GM23248 (cell line): ENCODE data around the gene CPA5. TPM values are rescaled to one million over a fixed set of nuclear protein-coding genes. Genes with fewer than 3 reads are reported as not detected.

Experiments
- DNase-seq: peaks from one replicate; pipeline ENCODE4 v3.0.0-alpha.2; 2015
- H2AFZ ChIP-seq: fragments of 200-600 bp; sonication (generic); 2 replicates; pipeline ENCODE4 v1.6.1; 2016; ENCODE audit warnings: antibody characterized with exemption
- H3F3A ChIP-seq: fragments of 200-600 bp; sonication (generic); 2 replicates; pipeline ENCODE4 v1.6.1; 2016; ENCODE audit warnings: mild to moderate bottlenecking, antibody characterized with exemption, mixed run types; ENCODE audit not compliant: insufficient read depth
- H3K27ac ChIP-seq: fragments of 200-600 bp; sonication (generic); 2 replicates; pipeline ENCODE4 v1.5.1; 2016; ENCODE audit warnings: mild to moderate bottlenecking
- H3K27me3 ChIP-seq: fragments of 200-600 bp; sonication (generic); replicated peaks from 2 replicates; pipeline ENCODE4 v1.6.1; 2016; ENCODE audit warnings: mild to moderate bottlenecking; ENCODE audit not compliant: insufficient read depth
- H3K36me3 ChIP-seq: fragments of 200-600 bp; sonication (generic); 2 replicates; pipeline ENCODE4 v1.6.1; 2016; ENCODE audit warnings: low read depth, mild to moderate bottlenecking
- H3K4me1 ChIP-seq: fragments of 200-600 bp; sonication (generic); 2 replicates; pipeline ENCODE4 v1.6.1; 2016; ENCODE audit warnings: mild to moderate bottlenecking; ENCODE audit not compliant: insufficient read depth
- H3K4me2 ChIP-seq: fragments of 200-600 bp; sonication (generic); one replicate; pipeline ENCODE4 v1.6.1; 2016; ENCODE audit warnings: mild to moderate bottlenecking; ENCODE audit not compliant: unreplicated experiment
- H3K4me3 ChIP-seq: fragments of 200-600 bp; sonication (generic); 2 replicates; pipeline ENCODE4 v1.5.1; 2016; ENCODE audit warnings: mild to moderate bottlenecking
- H3K79me2 ChIP-seq: fragments of 200-600 bp; sonication (generic); 2 replicates; pipeline ENCODE4 v1.6.1; 2016; ENCODE audit warnings: mild to moderate bottlenecking; ENCODE audit not compliant: insufficient read depth
- H3K9ac ChIP-seq: fragments of 200-600 bp; sonication (generic); 2 replicates; pipeline ENCODE4 v1.6.1; 2016; ENCODE audit warnings: mild to moderate bottlenecking
- H3K9me2 ChIP-seq: fragments of 200-600 bp; sonication (generic); 2 replicates; pipeline ENCODE4 v1.6.1; 2016; ENCODE audit warnings: mixed run types, mild to moderate bottlenecking, moderate library complexity; ENCODE audit not compliant: insufficient read depth
- H3K9me3 ChIP-seq: fragments of 200-600 bp; sonication (generic); one replicate; pipeline ENCODE4 v1.6.1; 2017; ENCODE audit warnings: low read depth
- H4K20me1 ChIP-seq: fragments of 200-600 bp; sonication (generic); 2 replicates; pipeline ENCODE4 v1.6.0; 2016; ENCODE audit not compliant: insufficient read depth
- EZH2 ChIP-seq: fragments of 200-600 bp; sonication (generic); IDR thresholded peaks from 2 replicates; pipeline ENCODE4 v1.6.1; 2018; ENCODE audit warnings: antibody characterized with exemption, mild to moderate bottlenecking; ENCODE audit not compliant: insufficient read depth, poor library complexity, severe bottlenecking
- EZH2phosphoT487 ChIP-seq: fragments of 200-600 bp; sonication (generic); IDR thresholded peaks from 2 replicates; pipeline ENCODE4 v1.6.1; 2018; ENCODE audit warnings: antibody characterized with exemption, moderate library complexity, mild to moderate bottlenecking, low read depth; ENCODE audit not compliant: insufficient read depth
- WGBS, 2 experiments: methylation state at CpG; one replicate each; pipeline ENCODE4 v1.1.6; 2015 to 2017; ENCODE audit warnings: low lambda C conversion rate in 2 of 2, low coverage in 1 of 2; ENCODE audit errors: missing lambda C conversion rate in 2 of 2; 5-methylcytosine and 5-hydroxymethylcytosine counted together
- in situ Hi-C: fragments of 300-500 bp; cut with MboI; formaldehyde crosslinking; loops from 2 replicates; pipeline ENCODE4 v1.15.0; 2020
- polyA plus RNA-seq: library from polyadenylated mRNA; unstranded; fragments of >200 nt; fragmentation: Nextera tagmentation; extraction: Ambion mirVana; gene quantifications from 2 replicates; pipeline ENCODE4 v1.2.1, GENCODE V29; 2016
- total RNA-seq: library from RNA; depleted of rRNA; stranded (reverse); fragments of >200 nt; shearing (Covaris generic); gene quantifications from 2 replicates; pipeline ENCODE4 v1.2.3, GENCODE V29; 2014

The CPA5 gene
- total and polyA plus RNA-seq, 2 experiments from 2014 or later: 0.23 TPM; not detected in 1

DNA sequence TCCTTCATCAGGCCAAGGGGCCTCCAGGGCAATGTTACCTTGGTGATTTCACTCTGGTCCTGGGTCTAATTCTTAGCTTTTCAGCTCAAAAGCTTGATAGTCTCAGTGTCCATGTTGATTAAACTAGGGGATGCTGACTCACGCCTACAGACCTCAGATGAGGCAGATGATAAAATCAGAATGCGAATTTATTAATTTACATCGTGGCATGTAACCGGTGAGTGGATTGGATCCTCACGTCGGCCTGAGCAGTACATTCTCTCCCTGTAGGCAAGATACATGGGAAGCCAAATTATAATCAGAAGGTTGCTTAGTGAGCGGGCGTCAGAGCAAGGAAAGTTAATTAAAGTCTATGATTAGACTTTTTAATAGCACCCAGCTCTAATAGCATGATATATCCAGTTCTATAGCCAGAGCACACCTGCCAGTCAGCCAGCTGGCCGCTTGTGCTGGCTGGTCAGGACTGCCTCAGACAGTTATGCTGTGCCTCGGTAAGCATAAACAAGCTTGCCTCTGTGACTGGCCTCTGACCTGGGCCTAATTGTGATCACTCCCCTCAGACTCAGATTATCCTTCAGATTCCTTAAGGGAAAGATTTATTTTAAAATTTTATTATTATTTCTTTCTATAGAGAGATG is 20.2 kb upstream of the CPA5 start:
- no peaks in the 10 kb centered on the region for H3K9me3 ChIP-seq
- no peaks in the 10 kb centered on the region for H3K4me1 ChIP-seq
- no peaks in the 10 kb centered on the region for H3K36me3 ChIP-seq
- no peak overlapping the region for H3K27ac ChIP-seq
- no peaks in the 10 kb centered on the region for H4K20me1 ChIP-seq
- in situ Hi-C loops: no loop called here
- H3K9ac ChIP-seq: no peak overlapping the region
- no peak for DNase-seq
- H3K4me3 ChIP-seq: no peak overlapping the region
- no peak overlapping the region for H3K4me2 ChIP-seq
- 92 to 94% methylated on average over 10 of the region's 10 CpGs for WGBS, 2 experiments
- no peaks in the 10 kb centered on the region for H3F3A ChIP-seq
- TF ChIP-seq EZH2phosphoT487 (no peak), EZH2 (no peak)
- H2AFZ ChIP-seq: no peak overlapping the region
- no peaks in the 10 kb centered on the region for H3K9me2 ChIP-seq
- no peaks in the 10 kb centered on the region for H3K27me3 ChIP-seq
- H3K79me2 ChIP-seq: no peaks in the 10 kb centered on the region

DNA sequence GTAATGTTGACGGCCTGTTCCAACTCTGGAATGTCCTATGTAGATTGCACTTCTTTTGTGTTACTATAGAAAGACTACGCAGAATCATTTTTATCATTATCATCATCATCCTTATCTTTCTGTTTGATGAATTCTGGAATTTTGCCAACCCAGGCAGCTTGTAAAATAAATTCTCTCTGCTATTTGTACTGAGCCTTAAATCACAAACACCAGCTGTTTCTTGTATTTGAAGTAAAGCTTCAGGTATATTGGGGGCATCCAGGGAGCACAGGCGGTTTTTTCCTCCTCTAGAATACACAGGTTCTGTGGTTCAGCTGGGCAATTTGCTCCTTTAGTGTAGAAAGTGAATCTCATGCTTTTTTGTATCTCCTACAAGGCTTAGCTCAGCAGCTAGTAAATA is 14.9 kb upstream of the CPA5 start:
- TF ChIP-seq EZH2 (no peak), EZH2phosphoT487 (no peak)
- H3K9me3 ChIP-seq: no peaks in the 10 kb centered on the region
- H3K9ac ChIP-seq: no peak overlapping the region
- no peaks in the 10 kb centered on the region for H3K27me3 ChIP-seq
- in situ Hi-C loops: no loop called here
- H3K36me3 ChIP-seq: no peaks in the 10 kb centered on the region
- no peaks in the 10 kb centered on the region for H3F3A ChIP-seq
- H3K4me3 ChIP-seq: no peak overlapping the region
- no peak overlapping the region for H3K27ac ChIP-seq
- no peak overlapping the region for H3K4me2 ChIP-seq
- no peak for DNase-seq
- H3K4me1 ChIP-seq: no peaks in the 10 kb centered on the region; the same call in 1 of the 2 replicates
- H3K9me2 ChIP-seq: no peaks in the 10 kb centered on the region
- no peak overlapping the region for H2AFZ ChIP-seq
- H3K79me2 ChIP-seq: no peaks in the 10 kb centered on the region
- no peaks in the 10 kb centered on the region for H4K20me1 ChIP-seq
- WGBS, 2 experiments: 91 to 96% methylated on average over 3 of the region's 3 CpGs

DNA sequence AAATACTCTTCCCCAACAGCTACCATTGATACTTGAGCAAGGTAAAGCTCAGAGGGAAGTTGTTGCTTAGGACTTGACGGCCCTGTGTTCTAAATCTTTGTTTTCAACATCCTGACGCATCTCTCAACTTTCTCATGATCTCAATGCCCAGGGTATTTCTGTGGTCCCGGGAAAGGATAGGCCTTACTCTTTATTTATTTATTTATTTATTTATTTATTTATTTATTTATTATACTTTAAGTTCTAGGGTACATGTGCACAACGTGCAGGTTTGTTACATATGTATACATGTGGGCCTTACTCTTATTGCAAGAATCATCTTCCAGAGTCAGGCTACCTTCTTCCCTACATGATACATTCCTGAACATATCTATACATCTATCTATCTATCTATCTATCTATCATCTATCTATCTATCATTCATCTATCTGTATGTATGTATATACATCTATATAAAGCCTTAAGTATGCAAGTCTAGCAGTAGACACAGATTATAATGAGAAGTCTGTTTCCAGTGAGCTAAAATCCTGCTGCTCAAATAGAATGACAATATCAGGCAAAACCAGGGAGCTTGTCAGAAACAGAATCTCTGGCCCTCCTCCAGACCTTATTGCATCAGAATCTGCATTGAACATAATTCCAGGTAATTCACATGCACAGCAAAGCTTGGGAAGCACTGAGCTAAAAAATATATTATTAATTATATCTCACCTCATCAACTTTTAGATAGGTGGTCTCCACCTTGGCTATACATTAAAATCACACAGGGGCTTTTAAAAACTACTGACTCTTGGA is 12.2 kb upstream of the CPA5 start:
- Histone ChIP-seq H3K4me2 (no peak overlapping the region), H2AFZ (no peak overlapping the region), H3K36me3 (no peaks in the 10 kb centered on the region), H3K9ac (no peak overlapping the region), H3K9me3 (no peaks in the 10 kb centered on the region), H3K27ac (no peak overlapping the region), H3K79me2 (no peaks in the 10 kb centered on the region), H4K20me1 (no peaks in the 10 kb centered on the region), H3K9me2 (no peaks in the 10 kb centered on the region), H3F3A (no peaks in the 10 kb centered on the region), H3K4me3 (no peak overlapping the region), H3K27me3 (no peaks in the 10 kb centered on the region), H3K4me1 (no peaks in the 10 kb centered on the region; the same call in 1 of the 2 replicates)
- TF ChIP-seq EZH2 (no peak), EZH2phosphoT487 (no peak)
- WGBS, 2 experiments: 84 to 85% methylated on average over 4 of the region's 4 CpGs
- DNase-seq: no peak
- in situ Hi-C loops: no loop called here

DNA sequence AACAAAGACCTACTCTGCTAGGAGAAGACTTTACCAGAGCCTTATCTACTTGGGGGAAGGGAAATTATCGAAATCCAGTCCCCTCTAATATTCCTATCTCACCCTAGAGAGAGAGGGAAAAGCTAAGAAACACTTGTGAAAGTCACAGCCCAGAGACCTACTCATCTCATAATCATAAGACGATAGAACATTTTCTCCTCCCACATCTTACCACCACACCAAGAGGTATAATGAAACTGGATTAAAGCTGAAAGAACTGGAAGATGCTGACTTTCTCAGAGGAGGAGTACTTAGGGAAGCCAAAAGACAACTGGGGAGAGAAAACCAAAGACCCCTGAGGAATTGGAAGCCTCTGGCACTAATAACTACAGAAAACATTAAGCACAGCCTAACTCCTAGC is 10.8 kb upstream of the CPA5 start:
- 73 to 76% methylated on average over 2 of the region's 2 CpGs for WGBS, 2 experiments
- no peaks in the 10 kb centered on the region for H4K20me1 ChIP-seq
- H3K36me3 ChIP-seq: no peaks in the 10 kb centered on the region
- H3K9me3 ChIP-seq: no peaks in the 10 kb centered on the region
- no peaks in the 10 kb centered on the region for H3K9me2 ChIP-seq
- H3K79me2 ChIP-seq: no peaks in the 10 kb centered on the region
- H3K9ac ChIP-seq: no peak overlapping the region
- H3K4me3 ChIP-seq: no peak overlapping the region
- H3K4me1 ChIP-seq: no peaks in the 10 kb centered on the region; the same call in 1 of the 2 replicates
- no peak overlapping the region for H3K27ac ChIP-seq
- in situ Hi-C loops: no loop called here
- no peak overlapping the region for H3K4me2 ChIP-seq
- H3K27me3 ChIP-seq: no peaks in the 10 kb centered on the region
- no peak for DNase-seq
- no peaks in the 10 kb centered on the region for H3F3A ChIP-seq
- no peak for TF ChIP-seq EZH2
- TF ChIP-seq EZH2phosphoT487: no peak
- no peak overlapping the region for H2AFZ ChIP-seq
